ENCODE measurements around the gene KSR2.

- no peak for TF ChIP-seq CTCF (IDR thresholded peaks at IDR 0.05)
- TF ChIP-seq EZH2 (IDR thresholded peaks at IDR 0.05) = no peak
- no peak for TF ChIP-seq EZH2phosphoT487 (IDR thresholded peaks at IDR 0.05)
These were observed 288.5 kb downstream of the KSR2 start for GRCh38 chr12:117680312-117680711.
